ENCODE data around the gene GRIN3B. TPM values are rescaled to one million over a fixed set of nuclear protein-coding genes. Genes with fewer than 3 reads are reported as not detected.

The GRIN3B gene
- total RNA-seq, 4 donors from 2014 or later, result not detected

GRCh38 chr19:1012334-1012733 is 12.1 kb downstream of the GRIN3B start:
- no peak overlapping the region for H3K4me3 ChIP-seq (ENCODE audit: low read depth, poor library complexity, severe bottlenecking)
- no peak for DNase-seq (ENCODE audit: low spot score in 2 of 2)
- TF ChIP-seq CTCF (IDR thresholded peaks at IDR 0.05), result no peak
- TF ChIP-seq POLR2A (IDR thresholded peaks at IDR 0.05), result no peak
- WGBS, 2 donors, result 94% methylated on average over 10 to 11 of the region's 18 CpGs
- intact Hi-C loops (cut with DNase I; ENCODE audit: low total_unique reads), result no loop called here

GRCh38 chr19:1013218-1013617 is 13.0 kb downstream of the GRIN3B start:
- WGBS, 2 donors, result 83 to 88% methylated on average over 7 to 10 of the region's 10 CpGs
- intact Hi-C loops (cut with DNase I; ENCODE audit: low total_unique reads), result no loop called here
- DNase-seq (ENCODE audit: low spot score in 2 of 2), result no peak
- TF ChIP-seq POLR2A (IDR thresholded peaks at IDR 0.05), result no peak
- no peak for TF ChIP-seq CTCF (IDR thresholded peaks at IDR 0.05)
- no peak overlapping the region for H3K4me3 ChIP-seq (ENCODE audit: low read depth, poor library complexity, severe bottlenecking)

DNA sequence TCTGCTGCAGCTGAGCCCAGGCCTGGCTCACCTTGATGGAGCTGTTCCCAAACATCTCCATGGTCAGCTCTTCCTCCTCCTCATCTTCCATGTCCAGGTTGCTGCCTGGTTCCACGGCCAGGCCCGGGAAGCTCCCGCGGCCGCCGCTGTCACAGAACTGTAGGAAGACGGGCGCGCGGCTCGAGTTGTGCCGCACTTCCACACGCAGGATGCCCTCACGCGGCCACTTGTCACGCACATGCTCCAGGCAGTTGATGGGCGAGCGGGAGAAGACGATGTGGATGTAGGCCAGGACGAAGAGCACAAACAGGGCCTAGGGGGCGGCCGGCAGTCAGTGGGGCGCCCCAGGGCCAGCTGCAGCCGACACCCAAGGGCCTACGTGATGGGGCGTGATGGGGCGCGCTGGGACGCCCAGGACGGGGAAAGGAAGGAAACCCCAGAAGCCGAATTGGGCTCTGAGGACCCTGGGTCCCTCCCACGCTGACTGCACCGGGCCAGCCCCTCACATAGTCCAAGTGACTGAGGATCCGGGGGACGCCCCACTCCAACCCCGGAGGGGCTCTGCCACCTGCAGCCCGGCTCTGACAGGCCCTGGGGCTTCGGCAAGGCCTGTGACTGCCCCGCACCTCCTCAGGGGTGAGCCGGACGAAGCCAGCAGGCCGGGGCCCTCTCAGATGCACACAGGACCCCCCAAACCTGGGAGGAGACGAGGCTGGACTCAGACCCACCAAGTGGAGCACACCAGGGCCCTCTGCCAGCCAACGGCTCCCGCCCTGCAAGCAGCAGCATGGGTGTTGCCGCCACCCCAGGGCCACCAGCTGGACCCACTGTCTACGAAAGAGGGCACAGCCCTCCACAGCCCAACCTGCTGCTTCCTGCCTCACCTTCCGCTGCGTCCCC is 14.2 kb downstream of the GRIN3B start:
- intact Hi-C loops (cut with DNase I; ENCODE audit: low total_unique reads), result no loop called here
- 84 to 87% methylated on average over 41 to 42 of the region's 49 CpGs for WGBS, 2 donors
- no peak overlapping the region for H3K4me3 ChIP-seq (ENCODE audit: low read depth, poor library complexity, severe bottlenecking)
- no peak for TF ChIP-seq CTCF (IDR thresholded peaks at IDR 0.05)
- no peak for TF ChIP-seq POLR2A (IDR thresholded peaks at IDR 0.05)
- DNase-seq (ENCODE audit: low spot score in 2 of 2), result no peak

DNA sequence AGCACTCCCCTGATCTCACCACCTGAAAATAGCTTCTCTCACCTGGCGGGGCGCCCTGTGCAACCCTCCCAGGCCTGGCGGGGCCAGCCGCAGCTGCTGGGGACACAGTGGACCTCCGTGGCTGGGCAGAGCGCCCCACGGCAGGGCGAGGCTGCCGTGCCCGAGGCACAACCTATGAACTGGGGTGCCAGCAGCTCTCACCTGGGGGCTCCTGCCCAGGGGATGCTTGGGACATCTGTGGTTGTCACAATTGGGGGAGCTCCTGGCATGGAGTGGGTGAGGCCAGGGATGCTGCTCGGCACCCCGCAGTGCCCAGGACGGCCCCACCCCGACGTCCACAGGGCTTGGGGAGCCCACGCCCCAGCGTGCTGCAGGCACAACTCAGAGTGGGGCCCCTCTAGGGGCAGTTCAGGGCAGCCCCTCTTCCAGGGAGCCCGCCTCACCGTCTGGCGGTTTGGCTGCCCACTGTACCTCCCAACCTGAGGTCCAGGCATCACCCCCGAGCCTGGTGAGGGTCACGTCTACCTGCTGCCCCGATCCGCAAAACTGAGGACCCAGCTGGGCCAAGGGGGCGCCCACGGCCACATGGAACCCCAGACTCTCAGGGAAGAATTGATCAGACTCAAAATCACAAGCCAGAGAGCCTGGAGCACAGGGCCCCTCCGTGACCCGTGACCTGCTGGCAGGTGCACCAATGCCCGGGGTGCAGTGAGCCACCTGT is 15.0 kb downstream of the GRIN3B start:
- intact Hi-C loops (cut with DNase I; ENCODE audit: low total_unique reads), result no loop called here
- no peak for DNase-seq (ENCODE audit: low spot score in 2 of 2)
- 75 to 84% methylated on average over 10 to 12 of the region's 29 CpGs for WGBS, 2 donors
- no peak overlapping the region for H3K4me3 ChIP-seq (ENCODE audit: low read depth, poor library complexity, severe bottlenecking)
- TF ChIP-seq CTCF (IDR thresholded peaks at IDR 0.05) (no peak), POLR2A (IDR thresholded peaks at IDR 0.05) (no peak)

GRCh38 chr19:1015782-1016646 is 15.8 kb downstream of the GRIN3B start:
- intact Hi-C loops (cut with DNase I; ENCODE audit: low total_unique reads), result no loop called here

More at GRCh38 chr19:1015782-1016646, 15.8 kb downstream of the GRIN3B start:
- 45 to 48% methylated on average over 23 to 31 of the region's 31 CpGs for WGBS, 2 donors
- no peak overlapping the region for H3K4me3 ChIP-seq (ENCODE audit: low read depth, poor library complexity, severe bottlenecking)
- DNase-seq (ENCODE audit: low spot score in 2 of 2), result no peak
- TF ChIP-seq POLR2A (IDR thresholded peaks at IDR 0.05) (no peak), CTCF (IDR thresholded peaks at IDR 0.05) (no peak)

Measured in lower leg skin (tissue), 4 donors.